SK-N-MC (cell line): Measurements from ENCODE around the gene MALRD1.

Experiments
- EZH2 ChIP-seq: fragments of 200-600 bp; sonication (generic); IDR thresholded peaks from one replicate; pipeline ENCODE4 v1.6.1; 2017; ENCODE audit warnings: antibody characterized with exemption
- POLR2AphosphoS5 ChIP-seq: IDR thresholded peaks from 2 replicates; pipeline ENCODE4 v1.6.1; 2012; ENCODE audit warnings: mild to moderate bottlenecking, low read depth, low read length, borderline replicate concordance

DNA sequence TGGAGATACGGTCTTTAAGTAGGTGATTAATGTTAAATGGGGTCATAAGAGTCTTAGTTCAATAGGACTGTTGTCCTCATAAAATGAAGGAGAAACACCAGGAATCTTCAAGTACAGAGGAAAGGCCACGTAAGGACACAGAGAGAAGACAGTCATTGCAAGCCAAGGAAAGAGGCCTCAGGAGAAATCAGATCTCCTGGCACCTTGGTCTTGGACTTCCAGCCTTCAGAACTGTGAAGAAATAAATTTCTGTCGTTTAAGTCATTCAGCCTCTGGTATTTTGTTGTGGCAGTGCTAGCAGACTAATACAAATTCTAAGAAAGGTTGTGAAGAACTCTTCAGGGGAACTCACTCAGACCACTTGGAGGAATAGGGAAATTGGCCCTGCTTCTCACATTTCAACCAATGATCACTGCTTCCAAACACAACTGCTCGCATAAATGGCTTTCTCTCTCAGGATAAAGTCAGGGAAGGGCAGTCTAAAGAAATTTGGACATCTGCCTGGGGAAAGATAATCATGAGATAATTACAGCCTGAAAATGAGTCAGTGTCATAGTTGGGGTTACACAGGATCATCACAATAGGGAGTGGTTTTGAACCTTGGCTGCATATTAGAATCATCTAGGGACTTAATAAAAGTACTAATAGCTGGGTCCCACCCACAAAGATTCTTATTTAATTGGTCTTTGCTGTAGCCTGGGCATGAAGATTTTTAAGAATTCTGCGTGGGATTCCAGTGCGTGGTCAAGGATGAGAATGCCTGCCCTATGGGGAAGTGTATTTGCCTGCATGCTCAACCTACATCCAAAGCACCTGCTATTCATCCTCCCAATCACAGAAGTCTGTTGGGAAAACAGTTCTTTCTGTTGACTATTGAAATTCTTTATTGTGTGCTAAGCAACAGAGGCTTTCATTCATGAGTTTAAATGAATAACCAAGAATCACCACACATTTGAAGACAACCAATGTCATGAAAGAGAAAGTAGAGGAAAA is 457.0 kb downstream of the MALRD1 start:
- TF ChIP-seq POLR2AphosphoS5, result no peak
- TF ChIP-seq EZH2, result no peak
